Stimulated activated CD4-positive, alpha-beta T cell treated with anti-CD3 and anti-CD28 coated beads, Interleukin-15, amount 100 ng/mL, for 48 hours (primary cell): Measurements from ENCODE around the gene TUBB2B.

Experiments used
- DNase-seq, 2 donors: peaks; one replicate each; pipeline ENCODE4 v3.0.0-alpha.2; 2020; ENCODE audit warnings: low read depth in 2 of 2

The TUBB2B gene

DNA sequence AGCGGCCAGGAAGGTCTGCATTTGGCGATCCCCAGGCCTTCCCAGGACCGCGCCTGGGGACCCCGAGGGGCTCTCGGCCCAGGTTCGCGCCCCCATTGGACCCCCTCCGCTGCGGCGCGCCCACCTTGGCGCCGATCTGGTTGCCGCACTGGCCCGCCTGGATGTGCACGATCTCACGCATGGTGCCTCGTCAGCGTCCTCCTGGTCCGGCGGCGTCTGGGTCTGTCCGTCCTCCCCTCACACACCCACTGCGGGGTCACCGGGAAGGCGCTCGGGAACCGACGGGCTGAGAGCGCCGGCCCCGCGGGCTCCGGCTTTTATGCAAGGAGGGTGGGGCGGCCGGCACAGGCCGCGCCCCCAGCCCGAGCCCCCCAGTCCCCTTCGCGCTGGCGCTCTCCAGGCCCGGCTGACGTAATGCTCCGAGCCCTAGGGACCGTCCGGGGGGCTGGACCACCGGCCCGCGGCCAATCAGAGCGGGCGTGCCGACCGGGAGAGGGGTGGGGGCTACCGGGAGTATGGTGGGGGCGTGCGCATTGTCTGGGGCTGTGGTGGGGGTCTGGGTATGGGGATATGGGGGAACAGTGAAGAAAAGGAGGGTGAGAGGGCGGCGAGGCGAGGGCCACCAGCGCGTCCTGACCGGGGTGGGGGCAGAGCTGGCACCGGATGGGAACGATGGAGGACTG, at the start of gene TUBB2B:
TUBB2B (minus strand) TSS at position 291 of the 683 bp plus-strand sequence; CDS start at position 181, 110 bp downstream.
- no peak for DNase-seq

DNA sequence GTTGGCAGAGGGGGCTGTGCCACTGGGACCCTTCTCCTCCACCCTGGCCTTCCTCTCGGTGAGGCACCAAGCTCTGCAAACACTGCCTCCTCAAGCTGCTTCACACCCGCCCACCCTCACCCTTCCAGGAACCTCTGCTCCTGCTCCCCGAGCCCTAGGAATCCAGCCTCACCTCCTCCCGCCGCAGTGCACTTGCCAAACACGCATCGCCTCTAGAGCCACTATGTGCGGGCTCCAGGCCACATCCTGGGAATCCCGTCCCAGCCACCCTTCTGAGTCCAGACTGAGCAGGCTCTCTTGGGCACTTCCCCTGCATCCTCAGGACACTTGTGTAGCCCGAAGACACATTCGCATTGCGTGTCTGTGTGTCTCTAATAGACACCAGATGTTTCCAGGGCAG, 49.8 kb upstream of the TUBB2B start:
- no peak for DNase-seq

DNA sequence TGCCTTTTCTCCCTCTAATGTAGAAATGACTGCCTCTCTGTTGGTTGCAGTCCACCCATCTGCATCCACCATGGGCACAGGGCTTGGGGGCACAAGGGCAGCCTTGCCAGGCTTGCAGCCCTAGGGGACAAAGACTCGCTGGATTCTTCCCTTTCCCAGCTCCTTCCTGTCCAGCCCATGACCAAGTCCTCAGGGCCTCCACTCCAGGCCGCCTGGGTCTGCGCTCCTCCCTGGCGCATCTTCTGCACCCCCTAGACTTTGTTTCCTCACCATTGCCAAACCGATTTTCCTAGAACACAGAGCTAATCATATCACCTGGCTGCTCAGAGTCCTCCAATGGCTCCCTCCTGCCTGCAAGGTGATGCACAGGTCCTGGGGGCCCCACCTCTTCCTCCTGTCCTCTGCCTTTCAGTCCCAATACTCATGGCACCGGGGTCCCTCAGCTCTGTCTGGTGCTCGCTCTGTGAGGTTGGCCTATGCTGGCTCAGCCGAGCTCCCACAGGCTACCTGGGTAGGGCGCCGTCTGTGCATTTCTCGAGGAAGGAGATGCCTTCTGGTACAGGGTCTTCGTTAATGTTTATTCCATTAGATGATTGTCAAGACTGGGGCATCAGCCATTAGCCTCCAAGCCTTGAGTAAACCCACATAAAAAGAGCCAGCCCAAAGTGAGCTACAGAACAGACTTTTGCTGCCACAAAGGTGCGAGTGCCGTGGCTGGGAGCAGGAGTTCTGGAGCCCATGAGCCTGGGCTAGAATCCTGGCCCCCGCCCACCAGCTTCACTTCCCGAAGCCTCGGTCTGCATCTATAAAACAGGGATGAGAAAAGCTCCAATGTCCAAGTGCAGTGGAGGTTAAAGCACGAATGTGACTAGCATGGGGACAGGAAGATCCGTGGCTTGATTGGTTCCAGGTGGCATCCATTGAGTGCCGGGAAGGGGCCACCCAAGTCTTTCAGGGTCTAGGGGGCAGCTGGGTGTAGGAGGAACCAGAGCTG, 49.0 kb upstream of the TUBB2B start:
- no peak for DNase-seq

DNA sequence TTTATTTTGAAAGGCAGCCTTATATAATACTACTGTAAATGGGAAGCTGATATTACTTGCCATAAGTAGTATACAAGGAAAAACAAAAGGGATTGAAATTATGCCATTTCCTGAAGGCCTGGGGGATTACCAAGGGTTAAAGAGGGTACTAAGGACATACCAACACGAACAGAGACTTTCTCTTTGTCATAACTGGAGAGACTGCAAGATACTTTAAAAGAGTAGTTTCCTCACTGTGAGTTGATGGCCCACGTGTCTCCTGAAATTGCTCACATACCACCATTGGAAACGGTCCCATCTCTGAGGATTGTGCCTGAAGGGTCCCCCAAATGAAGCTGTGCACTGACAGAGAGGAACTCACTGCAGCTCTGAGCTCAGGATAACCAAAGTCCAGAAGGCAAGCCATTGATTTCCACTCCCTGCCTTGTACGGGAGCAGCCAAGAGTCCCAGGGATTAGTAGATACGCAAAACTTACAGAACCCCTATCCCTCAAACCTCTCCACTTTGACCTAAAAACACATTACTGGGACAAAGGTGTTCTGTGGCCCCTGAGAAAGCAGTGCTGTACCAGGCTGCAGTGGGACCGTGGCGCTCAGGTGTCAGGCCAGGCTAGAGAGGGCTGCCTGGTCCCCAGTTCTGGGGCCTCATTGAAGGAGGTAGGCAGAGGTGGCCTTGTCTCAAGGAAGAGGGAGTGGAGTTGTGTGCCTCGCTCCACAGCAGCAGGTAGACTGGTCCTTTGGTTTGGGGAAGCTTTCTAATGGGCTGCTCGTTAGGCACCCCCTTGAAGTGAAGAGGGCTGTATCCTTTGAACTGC, 46.5 kb upstream of the TUBB2B start:
- no peak for DNase-seq

DNA sequence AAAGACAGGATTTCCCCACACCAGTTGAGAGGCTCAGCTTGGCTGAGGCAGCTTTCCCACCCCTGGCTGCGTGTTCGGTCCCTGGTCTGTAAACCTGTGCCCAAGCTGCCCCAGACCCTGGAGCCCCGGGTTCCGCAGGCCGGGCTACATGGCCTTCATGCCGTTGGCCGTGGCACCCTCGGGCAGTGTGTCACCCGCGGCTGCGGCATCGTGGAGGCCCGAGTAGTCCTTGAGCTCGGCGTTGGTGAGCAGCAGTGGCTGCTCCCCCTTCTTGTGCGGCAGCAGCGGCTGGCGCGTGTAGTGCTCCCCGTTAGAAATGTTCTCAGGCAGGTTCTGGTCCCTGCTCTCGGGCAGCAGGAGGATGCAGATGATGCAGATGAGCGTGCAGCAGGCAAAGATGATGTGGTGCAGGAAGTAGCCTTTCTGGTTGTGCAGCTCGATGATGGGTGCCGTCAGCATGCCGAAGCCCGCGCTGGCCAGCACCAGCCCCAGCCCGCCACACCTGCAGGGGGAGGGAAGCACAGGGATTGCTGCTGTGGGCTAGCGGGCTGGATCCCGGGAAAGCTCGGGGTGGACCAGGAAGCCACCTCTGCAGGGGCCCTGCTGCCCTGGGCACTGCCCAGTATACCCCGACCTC, 45.6 kb upstream of the TUBB2B start:
- no peak for DNase-seq

DNA sequence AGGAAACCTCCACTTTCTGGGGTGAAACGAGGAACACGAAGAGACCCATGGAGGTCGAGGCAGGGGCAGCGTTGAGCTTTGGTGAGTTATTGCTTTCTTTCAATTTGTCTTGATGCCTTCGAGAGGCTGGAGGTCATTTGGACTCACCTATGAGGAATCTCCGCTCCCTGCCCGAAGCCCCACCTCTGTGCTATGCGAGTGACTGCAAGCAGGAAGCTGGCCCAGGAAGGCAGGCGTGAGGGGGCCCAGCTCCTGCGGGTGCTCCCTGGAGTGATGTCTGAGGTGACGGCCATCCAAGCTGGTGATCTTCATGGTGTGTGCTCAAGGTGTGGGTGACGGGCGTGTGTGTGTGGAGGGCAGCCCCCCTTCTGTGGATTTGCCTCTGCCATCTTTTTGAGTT, 44.3 kb upstream of the TUBB2B start:
- DNase-seq, result no peak

DNA sequence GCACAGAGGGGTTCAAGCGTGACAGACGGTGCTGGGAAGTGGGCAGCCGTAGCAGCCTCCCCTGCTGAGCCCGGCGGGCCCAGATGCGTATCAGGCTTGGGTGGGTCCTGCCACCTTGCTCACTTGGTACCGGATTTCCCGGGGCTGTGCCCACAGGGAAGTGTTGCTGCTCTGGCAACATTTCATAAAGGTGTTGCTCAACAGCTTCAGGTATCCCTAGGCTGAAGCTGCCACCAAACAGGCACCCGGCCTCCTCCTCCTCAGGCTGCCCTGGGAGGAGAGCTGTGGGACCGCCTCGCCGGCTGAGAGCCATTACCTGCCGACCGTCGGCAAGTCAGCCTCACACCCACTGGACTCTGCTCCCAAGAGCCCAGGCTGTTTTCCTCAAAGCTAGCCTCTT, 42.8 kb upstream of the TUBB2B start:
- DNase-seq, result no peak

DNA sequence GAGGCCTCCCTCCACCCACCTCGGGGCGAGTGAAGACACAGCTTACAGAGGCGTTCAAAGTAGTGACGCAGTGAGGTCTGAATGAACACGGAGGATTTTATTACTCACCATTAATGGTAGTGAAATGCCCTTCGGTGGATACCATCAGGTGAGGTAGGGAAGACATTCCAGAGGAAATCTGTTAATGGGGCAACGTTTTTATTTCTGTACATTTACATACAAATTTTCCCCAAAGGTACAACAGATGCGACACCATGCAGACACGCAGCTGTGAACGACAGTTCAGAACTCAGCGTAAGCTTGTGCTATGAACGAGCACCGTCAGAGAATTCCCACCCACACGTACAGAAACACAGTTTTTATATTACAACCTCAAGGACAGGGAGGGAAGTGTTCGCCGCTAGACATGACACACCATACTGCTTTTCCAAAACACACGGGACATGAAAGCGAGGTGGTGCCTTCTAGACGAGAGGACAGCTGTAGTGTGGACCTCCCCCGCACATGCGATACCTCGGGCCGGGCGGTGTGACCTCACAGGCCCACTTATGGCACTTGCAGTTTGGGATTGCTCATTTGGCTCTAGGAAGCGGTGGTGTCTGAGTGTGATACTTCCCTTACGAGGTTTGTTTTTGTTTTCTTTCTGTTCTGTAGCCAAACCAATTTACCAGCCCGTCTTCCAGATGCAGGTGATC, 42.0 kb upstream of the TUBB2B start:
- DNase-seq, result no peak

DNA sequence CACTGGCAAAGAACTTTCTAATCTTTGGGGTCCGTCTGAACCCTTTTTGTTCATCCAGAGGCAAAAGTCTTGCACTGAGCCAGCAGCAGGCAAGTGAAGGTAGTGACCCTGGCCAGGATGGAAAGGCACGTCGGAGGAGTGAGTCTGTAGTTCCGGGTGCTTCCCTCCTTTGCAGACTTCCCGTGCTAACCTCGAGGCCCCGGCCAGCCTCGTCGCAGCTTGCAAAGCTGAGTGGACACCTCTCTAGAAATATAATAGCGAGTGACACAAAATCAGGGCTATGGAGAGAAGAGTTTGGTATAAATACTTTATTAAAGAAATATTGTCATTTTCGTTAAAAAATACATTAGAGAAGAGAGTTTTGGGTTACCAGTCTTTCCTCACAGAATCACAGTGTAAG, 41.2 kb upstream of the TUBB2B start:
- no peak for DNase-seq

DNA sequence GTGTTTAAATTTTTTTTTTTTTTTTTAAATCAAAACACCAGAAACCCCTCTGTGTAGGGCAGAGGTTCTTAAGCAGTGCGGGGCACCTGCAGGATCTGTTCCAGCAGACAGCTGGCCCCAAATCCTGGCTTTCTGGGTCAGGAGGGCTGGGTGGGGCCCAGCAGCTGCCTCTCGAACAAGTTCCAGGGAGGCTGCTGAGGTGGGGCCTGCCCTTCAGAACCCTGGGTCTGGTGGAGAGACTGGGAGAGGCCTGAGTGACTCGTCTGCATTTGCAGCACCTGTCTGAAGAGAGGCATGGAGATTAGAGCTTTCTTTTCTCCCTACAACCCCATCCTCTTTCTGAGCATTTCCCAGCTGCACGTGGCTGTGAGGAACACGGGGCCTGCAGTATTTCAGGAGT, 39.7 kb upstream of the TUBB2B start:
- DNase-seq, result no peak

DNA sequence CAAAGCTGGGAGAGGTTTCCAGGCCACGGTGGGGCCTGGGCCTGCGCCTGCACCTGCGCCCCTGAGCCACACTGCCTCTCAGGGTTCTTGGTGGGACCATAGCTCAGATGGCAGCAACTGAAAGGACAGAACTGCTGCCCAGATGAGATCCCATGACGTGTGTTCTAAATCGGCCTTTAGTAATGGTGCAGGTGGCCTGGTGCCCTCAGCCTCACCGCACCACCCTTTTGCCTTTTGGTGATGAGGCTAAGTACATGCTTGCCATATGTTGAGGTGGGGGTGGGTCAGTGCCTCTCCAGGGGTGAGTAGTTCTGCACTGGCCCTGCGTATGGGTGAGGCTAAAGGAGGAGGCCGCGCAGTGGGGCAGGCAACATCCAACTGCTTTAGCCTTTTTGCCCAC, 38.7 kb upstream of the TUBB2B start:
- DNase-seq, result no peak

DNA sequence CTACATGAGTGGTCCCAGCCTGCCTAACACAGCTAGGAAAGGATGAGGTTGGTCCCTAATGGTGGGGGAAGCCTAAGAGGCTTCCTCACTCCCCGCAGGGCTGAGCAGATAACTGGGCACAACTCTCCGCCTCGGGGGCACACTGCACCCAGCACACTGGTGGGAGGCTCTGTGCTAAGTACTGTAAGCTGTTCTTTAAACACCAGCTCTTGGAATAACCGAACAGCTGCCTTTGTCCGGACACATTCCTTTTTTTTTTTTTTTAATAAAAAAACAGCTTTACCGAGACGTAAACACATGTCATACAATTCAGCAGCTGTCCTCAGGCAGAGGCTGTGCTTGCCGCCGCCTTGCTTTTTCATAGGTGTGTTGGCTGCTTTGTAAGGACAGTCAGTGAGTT, 38.2 kb upstream of the TUBB2B start:
- no peak for DNase-seq

DNA sequence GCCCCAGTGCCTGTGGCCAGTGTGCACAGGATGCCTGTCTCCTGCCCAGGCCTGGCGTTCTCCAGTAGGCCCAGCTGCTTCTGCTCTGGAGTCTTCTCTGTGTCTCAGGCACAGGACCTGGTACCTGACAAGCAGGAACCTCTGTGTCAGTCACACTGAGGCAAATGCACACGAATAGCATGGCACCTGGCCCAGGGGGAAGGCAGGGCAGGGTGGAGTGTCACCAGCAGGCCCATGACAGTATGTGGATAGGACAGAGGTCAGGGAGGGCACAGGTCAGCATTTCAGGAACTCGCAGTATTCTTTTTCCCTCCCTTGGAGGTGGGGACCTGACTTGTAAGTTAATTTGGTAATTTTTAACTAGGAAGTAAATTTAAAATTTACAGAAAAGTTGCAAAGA, 36.9 kb upstream of the TUBB2B start:
- DNase-seq, result no peak

DNA sequence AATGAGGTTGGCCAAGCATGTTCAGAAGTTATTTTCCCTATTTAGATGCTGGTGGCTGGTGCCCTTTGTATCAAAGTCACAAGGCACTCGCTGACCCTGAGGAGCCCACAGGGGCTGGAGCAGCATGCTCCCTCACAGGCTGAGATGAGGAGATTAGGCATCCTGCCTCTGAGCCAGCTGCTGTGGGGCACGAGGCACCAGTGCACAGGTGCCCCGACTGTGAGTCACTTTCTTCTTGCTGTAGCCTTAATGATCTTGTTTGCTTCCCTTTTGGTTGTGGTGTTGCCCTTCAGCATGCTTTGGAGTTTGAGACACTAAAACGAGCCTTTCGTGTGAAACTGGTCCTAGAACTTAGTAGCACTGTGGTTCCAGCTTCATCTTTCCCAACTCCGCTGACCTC, 35.6 kb upstream of the TUBB2B start:
- DNase-seq, result no peak

DNA sequence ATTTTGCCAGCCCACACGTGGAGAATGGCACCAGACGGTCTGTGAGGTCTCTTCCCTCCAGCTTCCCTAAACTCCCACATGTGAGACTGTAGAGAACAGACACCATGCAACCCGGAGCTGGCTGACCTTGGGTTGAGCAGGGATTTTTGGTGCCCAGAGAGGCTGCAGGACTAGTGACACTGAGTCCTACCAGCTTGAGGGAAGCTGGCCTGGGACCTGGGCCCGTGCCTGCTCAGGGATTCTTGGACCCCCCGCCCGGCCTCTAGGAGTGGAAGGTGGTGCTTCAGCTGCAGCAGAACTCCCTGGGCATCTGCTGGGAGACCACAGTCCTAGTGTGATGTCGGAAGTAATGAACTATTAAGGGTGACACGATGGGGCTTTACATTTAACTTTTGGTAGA, 34.5 kb upstream of the TUBB2B start:
- no peak for DNase-seq

DNA sequence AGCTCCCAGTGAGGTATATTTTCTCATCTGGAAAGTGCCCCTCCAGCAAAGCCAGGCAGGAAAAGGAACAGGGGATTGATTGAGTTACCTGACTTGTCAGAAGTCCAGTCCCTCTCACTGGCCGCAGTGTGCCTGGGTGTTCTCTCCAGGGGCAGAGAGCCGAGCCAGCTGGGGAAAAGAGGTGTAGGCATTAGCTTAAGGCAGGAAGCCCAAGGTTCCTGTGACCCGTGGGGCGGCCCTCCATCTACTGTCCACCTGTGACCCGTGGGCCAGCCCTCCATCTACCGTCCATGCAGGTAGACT, 34.0 kb upstream of the TUBB2B start:
- no peak for DNase-seq

DNA sequence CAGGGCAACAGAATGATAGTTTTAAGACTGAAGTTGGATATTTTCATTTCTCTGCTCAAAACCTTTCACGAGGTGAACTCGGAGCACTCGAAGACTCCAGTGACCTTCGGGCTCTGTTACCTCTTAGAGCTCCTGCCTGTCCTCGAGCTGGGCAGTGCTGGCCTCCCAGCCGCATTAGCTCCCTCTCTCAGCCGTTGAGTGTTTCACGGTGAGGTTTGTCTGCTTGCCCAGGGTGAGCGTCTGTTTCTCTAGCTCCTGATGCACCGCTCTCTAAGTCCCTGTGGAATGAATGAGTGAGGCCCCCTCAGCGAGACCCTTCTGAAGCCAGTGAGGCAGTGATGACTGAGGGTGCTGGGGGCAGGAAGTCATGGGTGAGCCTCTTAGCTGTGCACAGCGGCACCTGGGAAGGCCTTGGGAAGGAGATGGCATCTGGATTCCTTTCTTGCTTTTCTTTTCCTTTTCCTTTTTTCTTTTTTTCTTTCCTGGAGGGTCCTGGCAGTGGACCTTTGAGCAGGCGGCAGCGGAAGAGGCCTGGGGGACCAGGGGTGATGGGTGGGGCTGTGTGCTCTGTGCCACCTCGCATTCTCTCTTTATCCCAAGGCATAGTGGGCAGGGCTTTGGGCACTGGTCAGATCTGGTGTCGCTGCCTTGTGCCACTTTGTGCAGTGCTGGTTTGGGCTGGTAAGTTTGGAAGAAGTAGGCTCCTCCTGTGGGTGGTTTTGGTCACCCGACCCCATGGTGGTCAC, 33.5 kb upstream of the TUBB2B start:
- no peak for DNase-seq

DNA sequence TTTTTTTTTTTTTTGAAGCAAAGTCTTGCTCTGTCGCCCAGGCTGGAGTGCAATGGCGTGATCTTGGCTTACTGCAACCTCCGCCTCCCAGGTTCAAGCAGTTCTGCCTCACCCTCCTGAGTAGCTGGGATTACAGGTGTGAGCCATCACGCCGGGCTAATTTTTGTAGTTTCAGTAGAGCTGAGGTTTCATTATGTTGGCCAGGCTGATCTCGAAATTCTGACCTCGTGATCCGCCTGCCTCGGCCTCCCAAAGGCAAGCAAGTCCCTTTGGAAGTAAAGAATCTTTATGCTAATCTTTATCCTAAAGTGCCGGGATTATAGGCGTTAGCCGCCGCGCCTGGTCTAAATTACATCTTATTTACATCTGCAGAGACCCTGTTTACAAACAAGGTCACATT, 32.8 kb upstream of the TUBB2B start:
- no peak for DNase-seq

DNA sequence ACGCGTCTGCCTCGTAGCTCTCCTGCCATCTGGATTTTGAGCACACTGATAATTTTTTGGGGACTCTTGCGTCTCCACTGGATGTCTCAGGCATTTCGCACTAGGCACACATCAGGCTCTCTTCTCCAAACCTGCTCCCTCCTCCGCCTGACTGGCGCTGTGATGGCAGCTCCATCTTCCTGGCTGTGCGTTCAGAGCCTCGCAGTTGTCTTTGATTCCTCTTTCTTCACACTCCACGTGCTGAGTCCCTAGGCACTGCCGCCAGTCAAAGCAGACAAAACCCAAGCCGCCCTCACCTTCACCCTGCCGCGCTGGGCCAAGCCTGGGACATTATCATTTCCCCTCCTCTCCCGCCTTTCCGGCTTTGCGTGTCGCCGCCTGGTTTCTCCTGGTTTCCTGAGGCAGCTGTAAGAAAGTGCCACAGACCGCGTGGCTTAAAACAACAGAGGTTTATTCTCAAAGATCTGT, 32.1 kb upstream of the TUBB2B start:
- DNase-seq, result peak in 1 of 2 donors; percentile 11

DNA sequence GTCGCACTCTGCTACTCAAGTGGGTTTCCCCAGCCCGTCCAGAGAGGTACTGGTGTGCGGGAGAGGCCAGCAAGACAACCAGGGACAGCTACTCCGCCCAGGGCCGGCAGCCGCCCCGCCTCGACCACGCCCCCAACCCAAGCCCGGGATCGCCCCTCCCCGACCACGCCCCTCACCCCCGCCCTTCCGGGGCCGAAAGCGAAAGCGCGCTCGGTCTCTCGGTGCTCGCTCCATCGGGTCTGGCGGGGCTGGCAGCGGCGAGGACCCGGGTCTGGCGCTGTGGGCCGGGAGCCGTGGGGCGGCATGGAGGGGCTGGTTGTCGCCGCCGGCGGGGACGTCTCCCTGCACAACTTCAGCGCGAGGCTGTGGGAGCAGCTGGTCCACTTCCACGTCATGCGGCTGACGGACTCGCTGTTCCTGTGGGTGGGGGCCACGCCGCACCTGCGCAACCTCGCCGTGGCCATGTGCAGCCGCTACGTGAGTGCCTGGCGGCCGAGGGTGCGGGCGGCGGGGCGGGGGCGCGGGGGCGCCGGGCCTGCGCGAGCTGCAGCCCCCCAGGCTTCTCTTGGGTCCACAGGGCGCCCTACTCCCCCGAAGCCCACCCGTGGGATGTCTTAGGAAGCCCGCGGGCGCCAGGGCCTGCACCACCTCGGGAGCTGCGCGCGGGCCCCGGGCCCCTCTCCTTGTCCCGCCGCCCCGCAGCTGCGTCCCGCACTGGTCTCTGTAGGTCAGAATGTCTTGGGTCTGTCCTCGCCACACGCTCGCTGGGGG, 31.5 kb upstream of the TUBB2B start, which contains the start of gene PSMG4:
PSMG4 (plus strand) TSS at position 228 of the 771 bp plus-strand sequence; CDS start at position 304, 76 bp downstream.
- peak; percentile 84 to 94 for DNase-seq
